22Rv1 (cell line): ENCODE results near the gene ZNF691.

ENCODE experiments used
- CTCF ChIP-seq: fragments of 450-650 bp; IDR thresholded peaks from 2 replicates; pipeline ENCODE4 v1.5.1; 2017; ENCODE audit warnings: mild to moderate bottlenecking
- ZFX ChIP-seq: fragments of 450-650 bp; IDR thresholded peaks from 2 replicates; pipeline ENCODE4 v1.6.1; 2017; ENCODE audit warnings: antibody characterized with exemption, borderline replicate concordance

- no peak for TF ChIP-seq CTCF
- TF ChIP-seq ZFX = no peak
Observed at GRCh38 chr1:42806593-42806992, 39.8 kb upstream of the ZNF691 start.
